ENCODE results near the gene FHIT. TPM values are rescaled to one million over a fixed set of nuclear protein-coding genes. Genes with fewer than 3 reads are reported as not detected.

The FHIT gene
- total RNA-seq, 4 donors from 2014 or later = 4.6 to 6.1 (median 5.7) TPM

DNA sequence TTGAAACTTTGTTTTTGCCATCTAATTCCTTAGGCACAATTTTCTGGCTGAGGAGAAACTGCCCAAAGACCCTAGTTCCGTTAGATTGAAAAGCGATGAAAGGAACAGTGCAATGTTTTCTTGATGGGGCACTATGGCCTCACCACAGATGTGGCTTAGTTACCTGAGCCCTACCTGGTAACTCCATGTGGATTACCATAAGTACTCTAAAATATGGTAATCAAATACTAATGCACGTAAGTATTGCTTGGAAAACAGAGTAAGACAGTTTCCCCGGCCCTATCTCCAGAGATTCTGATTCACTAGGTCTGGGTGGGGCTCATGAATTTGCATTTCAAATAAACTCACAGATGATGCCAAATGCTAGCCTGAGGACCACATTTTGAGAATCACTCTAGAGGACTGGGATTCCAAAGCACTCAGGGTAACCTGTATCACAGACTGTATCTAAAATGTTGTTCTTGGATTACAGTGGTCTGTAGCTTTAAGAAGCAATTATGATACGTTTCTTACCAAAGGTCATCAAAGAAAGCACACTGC lies 806.3 kb downstream of the FHIT start:
- Histone ChIP-seq H3K9me3 (no peaks in the 10 kb centered on the region), H3K36me3 (no peaks in the 10 kb centered on the region), H3K4me3 (no peak overlapping the region), H3K27me3 (no peaks in the 10 kb centered on the region), H3K27ac (replicated peaks in 1 of 4) (no peak overlapping the region), H3K4me1 (no peaks in the 10 kb centered on the region)
- WGBS = 77% methylated on average over 4 of the region's 5 CpGs
- no peak for DNase-seq (ENCODE audit: extremely low spot score)
- no peak for TF ChIP-seq POLR2A (IDR thresholded peaks at IDR 0.05; ENCODE audit: low read depth)
- no peak for TF ChIP-seq POLR2AphosphoS5 (IDR thresholded peaks at IDR 0.05)
- TF ChIP-seq, protein P1, sequence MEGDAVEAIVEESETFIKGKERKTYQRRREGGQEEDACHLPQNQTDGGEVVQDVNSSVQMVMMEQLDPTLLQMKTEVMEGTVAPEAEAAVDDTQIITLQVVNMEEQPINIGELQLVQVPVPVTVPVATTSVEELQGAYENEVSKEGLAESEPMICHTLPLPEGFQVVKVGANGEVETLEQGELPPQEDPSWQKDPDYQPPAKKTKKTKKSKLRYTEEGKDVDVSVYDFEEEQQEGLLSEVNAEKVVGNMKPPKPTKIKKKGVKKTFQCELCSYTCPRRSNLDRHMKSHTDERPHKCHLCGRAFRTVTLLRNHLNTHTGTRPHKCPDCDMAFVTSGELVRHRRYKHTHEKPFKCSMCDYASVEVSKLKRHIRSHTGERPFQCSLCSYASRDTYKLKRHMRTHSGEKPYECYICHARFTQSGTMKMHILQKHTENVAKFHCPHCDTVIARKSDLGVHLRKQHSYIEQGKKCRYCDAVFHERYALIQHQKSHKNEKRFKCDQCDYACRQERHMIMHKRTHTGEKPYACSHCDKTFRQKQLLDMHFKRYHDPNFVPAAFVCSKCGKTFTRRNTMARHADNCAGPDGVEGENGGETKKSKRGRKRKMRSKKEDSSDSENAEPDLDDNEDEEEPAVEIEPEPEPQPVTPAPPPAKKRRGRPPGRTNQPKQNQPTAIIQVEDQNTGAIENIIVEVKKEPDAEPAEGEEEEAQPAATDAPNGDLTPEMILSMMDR (IDR thresholded peaks at IDR 0.05) = no peak
- no peak for TF ChIP-seq EP300 (IDR thresholded peaks at IDR 0.05)
- intact Hi-C loops (cut with DNase I) = no loop called here

DNA sequence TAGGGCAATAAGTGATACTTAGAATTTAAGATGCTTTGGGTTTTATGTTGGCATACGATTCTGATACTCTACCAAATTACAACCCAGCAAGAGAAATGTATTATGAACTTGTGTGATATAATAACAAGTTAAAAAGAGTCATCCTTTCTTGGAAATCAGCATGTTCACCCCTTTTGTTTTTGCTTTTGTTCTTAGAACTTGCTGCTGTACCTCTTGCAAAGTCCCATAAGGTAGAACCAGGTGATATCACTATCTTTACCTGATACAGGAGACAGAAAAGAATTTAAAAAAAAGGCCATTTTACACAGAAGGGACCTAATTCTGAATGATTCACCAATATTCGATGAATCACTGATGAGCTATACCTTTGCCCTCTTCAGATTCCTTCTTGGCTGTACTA lies 810.4 kb downstream of the FHIT start:
- TF ChIP-seq POLR2A (IDR thresholded peaks at IDR 0.05; ENCODE audit: low read depth) = no peak
- no peak for TF ChIP-seq POLR2AphosphoS5 (IDR thresholded peaks at IDR 0.05)
- TF ChIP-seq EP300 (IDR thresholded peaks at IDR 0.05) = no peak
- TF ChIP-seq, protein P1 (IDR thresholded peaks at IDR 0.05) = no peak
- 100% methylated on average over 2 of the region's 2 CpGs for WGBS
- Histone ChIP-seq H3K4me3 (no peak overlapping the region), H3K27me3 (no peaks in the 10 kb centered on the region), H3K9me3 (no peaks in the 10 kb centered on the region), H3K27ac (replicated peaks in 1 of 4) (no peak overlapping the region), H3K36me3 (no peaks in the 10 kb centered on the region), H3K4me1 (no peaks in the 10 kb centered on the region)
- DNase-seq (ENCODE audit: extremely low spot score) = no peak
- intact Hi-C loops (cut with DNase I) = no loop called here

DNA sequence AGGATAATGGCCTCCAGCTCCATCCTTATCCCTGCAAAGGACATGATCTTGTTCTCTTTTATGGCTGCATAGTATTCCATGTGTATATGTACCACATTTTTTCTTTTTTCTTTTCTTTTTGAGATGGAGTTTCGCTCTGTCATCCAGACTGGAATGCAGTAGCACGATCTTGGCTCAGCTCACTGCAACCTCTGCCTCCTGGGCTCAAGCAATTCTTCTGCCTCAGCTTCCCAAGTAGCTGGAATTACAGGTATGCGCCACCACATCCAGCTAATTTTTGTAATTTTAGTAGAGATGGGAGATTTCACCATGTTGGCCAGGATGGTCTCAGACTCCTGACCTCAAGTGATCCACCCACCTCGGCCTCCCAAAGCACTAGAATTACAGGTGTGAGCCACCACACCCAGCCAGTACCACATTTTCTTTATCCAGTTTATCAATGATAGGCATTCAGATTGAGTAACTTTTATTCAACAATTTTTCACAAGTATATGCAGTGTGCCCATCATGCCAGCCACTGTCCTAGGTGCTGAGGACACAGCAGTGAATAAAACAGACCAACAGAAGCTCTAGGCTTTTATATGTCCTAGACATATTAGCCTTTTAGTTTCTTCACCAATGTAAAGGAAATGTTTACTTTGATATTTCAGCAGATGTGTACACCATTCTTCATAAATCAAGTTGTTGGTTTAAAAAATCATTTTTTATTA lies 815.2 kb downstream of the FHIT start:
- TF ChIP-seq EP300 (IDR thresholded peaks at IDR 0.05) (no peak), POLR2AphosphoS5 (IDR thresholded peaks at IDR 0.05) (no peak), POLR2A (IDR thresholded peaks at IDR 0.05; ENCODE audit: low read depth) (no peak)
- TF ChIP-seq, protein P1 (IDR thresholded peaks at IDR 0.05) = no peak
- intact Hi-C loops (cut with DNase I) = no loop called here
- no peak overlapping the region for H3K27ac ChIP-seq (replicated peaks in 1 of 4)
- H3K9me3 ChIP-seq = no peaks in the 10 kb centered on the region
- DNase-seq (ENCODE audit: extremely low spot score) = no peak
- no peaks in the 10 kb centered on the region for H3K36me3 ChIP-seq
- no peaks in the 10 kb centered on the region for H3K27me3 ChIP-seq
- no peaks in the 10 kb centered on the region for H3K4me1 ChIP-seq
- no peak overlapping the region for H3K4me3 ChIP-seq
- 94% methylated on average over 4 of the region's 4 CpGs for WGBS

DNA sequence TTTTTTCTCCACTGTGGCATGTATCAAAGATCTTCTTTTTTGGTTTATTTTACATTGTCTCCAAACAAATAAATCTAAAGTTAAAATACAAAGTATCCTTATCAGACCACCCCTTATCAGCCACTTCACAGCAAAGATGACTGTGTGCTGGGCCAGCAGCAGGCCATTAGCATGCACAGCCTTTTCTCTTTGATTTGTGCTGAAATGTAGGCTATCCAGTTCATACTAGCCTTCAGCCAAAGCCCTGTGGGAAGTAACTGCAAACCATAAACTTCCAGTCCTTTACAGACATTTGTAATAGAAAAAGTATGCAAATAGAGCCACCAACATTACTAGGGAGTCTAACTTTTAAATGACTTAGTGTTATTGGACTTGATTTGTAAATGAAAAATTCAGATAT lies 816.3 kb downstream of the FHIT start:
- DNase-seq (ENCODE audit: extremely low spot score) = no peak
- no peaks in the 10 kb centered on the region for H3K27me3 ChIP-seq
- H3K36me3 ChIP-seq = no peaks in the 10 kb centered on the region
- intact Hi-C loops (cut with DNase I) = no loop called here
- TF ChIP-seq, protein P1 (IDR thresholded peaks at IDR 0.05) = no peak
- no peak for TF ChIP-seq EP300 (IDR thresholded peaks at IDR 0.05)
- TF ChIP-seq POLR2AphosphoS5 (IDR thresholded peaks at IDR 0.05) = no peak
- TF ChIP-seq POLR2A (IDR thresholded peaks at IDR 0.05; ENCODE audit: low read depth) = no peak
- H3K4me1 ChIP-seq = no peaks in the 10 kb centered on the region
- H3K9me3 ChIP-seq = no peaks in the 10 kb centered on the region
- H3K27ac ChIP-seq (replicated peaks in 1 of 4) = no peak overlapping the region
- H3K4me3 ChIP-seq = no peak overlapping the region

Measured in esophagus muscularis mucosa (tissue), 4 donors.